ENCODE measurements around the gene MAP2K3.

DNA sequence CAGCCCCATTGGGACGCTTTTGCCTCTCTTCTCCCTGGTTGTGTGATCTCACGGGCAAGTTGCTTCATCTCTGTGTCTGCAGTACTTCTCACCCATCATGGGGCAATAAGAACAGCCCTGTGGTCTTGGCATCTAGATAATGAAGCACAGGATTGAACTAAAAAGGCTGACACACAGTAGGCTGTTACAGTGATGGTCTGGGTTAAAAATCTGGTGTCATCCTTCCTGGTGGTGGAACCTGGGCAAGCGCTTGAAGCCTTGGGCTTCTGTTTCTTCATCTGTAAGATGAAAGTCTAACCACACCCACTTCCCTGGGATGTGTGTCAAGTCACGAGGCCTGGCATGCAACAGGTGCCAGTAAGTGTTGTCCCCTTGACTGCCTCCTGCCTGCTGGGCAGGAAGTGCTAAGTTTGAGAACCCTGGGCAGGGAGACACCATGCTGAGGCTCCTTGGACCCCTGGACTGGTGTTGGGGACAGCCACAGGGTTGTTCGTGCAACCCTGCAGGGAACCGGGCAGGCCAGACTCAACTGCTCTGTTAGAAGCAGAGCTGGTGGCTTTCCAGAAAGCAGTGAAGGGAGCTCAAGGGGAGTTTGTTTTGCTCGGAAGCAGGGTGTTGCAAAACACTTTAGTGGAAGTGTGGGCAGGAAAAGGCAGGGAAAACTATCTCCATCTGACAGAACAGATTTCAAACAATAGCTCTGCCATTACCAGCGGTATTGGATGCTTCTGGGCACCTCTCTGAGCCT, 5.9 kb upstream of the MAP2K3 start:
- TF ChIP-seq SIN3A (IDR thresholded peaks at IDR 0.05; ENCODE audit: borderline replicate concordance, insufficient read depth, low read length) = no peak; the same call in 1 of the 2 replicates
- TF ChIP-seq POLR2AphosphoS5 (IDR thresholded peaks at IDR 0.05; ENCODE audit: low read depth, low read length) = no peak
- no peak for TF ChIP-seq TAF1 (IDR thresholded peaks at IDR 0.05; ENCODE audit: borderline replicate concordance, insufficient read depth, low read length)
- TF ChIP-seq, protein P1, sequence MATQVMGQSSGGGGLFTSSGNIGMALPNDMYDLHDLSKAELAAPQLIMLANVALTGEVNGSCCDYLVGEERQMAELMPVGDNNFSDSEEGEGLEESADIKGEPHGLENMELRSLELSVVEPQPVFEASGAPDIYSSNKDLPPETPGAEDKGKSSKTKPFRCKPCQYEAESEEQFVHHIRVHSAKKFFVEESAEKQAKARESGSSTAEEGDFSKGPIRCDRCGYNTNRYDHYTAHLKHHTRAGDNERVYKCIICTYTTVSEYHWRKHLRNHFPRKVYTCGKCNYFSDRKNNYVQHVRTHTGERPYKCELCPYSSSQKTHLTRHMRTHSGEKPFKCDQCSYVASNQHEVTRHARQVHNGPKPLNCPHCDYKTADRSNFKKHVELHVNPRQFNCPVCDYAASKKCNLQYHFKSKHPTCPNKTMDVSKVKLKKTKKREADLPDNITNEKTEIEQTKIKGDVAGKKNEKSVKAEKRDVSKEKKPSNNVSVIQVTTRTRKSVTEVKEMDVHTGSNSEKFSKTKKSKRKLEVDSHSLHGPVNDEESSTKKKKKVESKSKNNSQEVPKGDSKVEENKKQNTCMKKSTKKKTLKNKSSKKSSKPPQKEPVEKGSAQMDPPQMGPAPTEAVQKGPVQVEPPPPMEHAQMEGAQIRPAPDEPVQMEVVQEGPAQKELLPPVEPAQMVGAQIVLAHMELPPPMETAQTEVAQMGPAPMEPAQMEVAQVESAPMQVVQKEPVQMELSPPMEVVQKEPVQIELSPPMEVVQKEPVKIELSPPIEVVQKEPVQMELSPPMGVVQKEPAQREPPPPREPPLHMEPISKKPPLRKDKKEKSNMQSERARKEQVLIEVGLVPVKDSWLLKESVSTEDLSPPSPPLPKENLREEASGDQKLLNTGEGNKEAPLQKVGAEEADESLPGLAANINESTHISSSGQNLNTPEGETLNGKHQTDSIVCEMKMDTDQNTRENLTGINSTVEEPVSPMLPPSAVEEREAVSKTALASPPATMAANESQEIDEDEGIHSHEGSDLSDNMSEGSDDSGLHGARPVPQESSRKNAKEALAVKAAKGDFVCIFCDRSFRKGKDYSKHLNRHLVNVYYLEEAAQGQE (IDR thresholded peaks at IDR 0.05; ENCODE audit: insufficient read depth in 1 of 2, low read depth in 2 of 2, low read length in 2 of 2) = no peak
- TF ChIP-seq FOXP2 (optimal IDR thresholded peaks at IDR 0.05; ENCODE audit: borderline replicate concordance, extremely low read depth, extremely low read length, insufficient read depth) = no peak
